Hepatocyte (in vitro differentiated cells): ENCODE data around the gene CDY2B. TPM values are rescaled to one million over a fixed set of nuclear protein-coding genes. Genes with fewer than 3 reads are reported as not detected.
"Not testable (repeated sequence)": the region's sequence is repeated elsewhere in the genome, so short reads cannot be mapped to it uniquely, and the experiment has no call there.

Experiments
- DNase-seq: peaks from one replicate; pipeline ENCODE4 v3.0.0-alpha.2; 2016; ENCODE audit warnings: low spot score
- H2AFZ ChIP-seq: fragments of 200-600 bp; sonication (generic); 2 replicates; pipeline ENCODE4 v1.6.0; 2016; ENCODE audit warnings: antibody characterized with exemption, mild to moderate bottlenecking
- H3K27ac ChIP-seq: fragments of 200-600 bp; sonication (generic); 2 replicates; pipeline ENCODE4 v1.5.1; 2016; ENCODE audit warnings: mild to moderate bottlenecking
- H3K27me3 ChIP-seq: fragments of 200-600 bp; sonication (generic); 2 replicates; pipeline ENCODE4 v1.6.1; 2016
- H3K36me3 ChIP-seq: fragments of 200-600 bp; sonication (generic); replicated peaks from 2 replicates; pipeline ENCODE4 v1.5.1; 2016; ENCODE audit warnings: low read depth; ENCODE audit not compliant: insufficient read depth
- H3K4me1 ChIP-seq: fragments of 200-600 bp; sonication (generic); 2 replicates; pipeline ENCODE4 v1.5.1; 2016; ENCODE audit warnings: mild to moderate bottlenecking, moderate library complexity; ENCODE audit not compliant: insufficient read depth
- H3K4me2 ChIP-seq: fragments of 200-600 bp; sonication (generic); 2 replicates; pipeline ENCODE4 v1.6.0; 2016
- H3K4me3 ChIP-seq: fragments of 200-600 bp; sonication (generic); 2 replicates; pipeline ENCODE4 v1.5.1; 2016; ENCODE audit warnings: mild to moderate bottlenecking
- H3K79me2 ChIP-seq: fragments of 200-600 bp; sonication (generic); 2 replicates; pipeline ENCODE4 v1.6.0; 2017; ENCODE audit warnings: mild to moderate bottlenecking
- H3K9me2 ChIP-seq: fragments of 200-600 bp; sonication (generic); replicated peaks from 2 replicates; pipeline ENCODE4 v1.6.0; 2017; ENCODE audit warnings: mild to moderate bottlenecking; ENCODE audit not compliant: insufficient read depth
- H3K9me3 ChIP-seq: fragments of 200-600 bp; sonication (generic); 2 replicates; pipeline ENCODE4 v1.5.1; 2016; ENCODE audit warnings: low read depth, mild to moderate bottlenecking
- H4K20me1 ChIP-seq: fragments of 200-600 bp; sonication (generic); 2 replicates; pipeline ENCODE4 v1.6.0; 2016; ENCODE audit warnings: mild to moderate bottlenecking; ENCODE audit not compliant: insufficient read depth, poor library complexity, severe bottlenecking
- WGBS: methylation state at CpG from one replicate; pipeline ENCODE4 v1.1.6; 2016; ENCODE audit warnings: low lambda C conversion rate; ENCODE audit errors: missing lambda C conversion rate; 5-methylcytosine and 5-hydroxymethylcytosine counted together
- polyA plus RNA-seq: library from polyadenylated mRNA; unstranded; fragments of >200 nt; fragmentation: Nextera tagmentation; extraction: Ambion mirVana; gene quantifications from 2 replicates; pipeline ENCODE4 v1.2.1, GENCODE V29; 2016
- total RNA-seq: library from RNA; depleted of rRNA; stranded (reverse); fragments of >200 nt; gene quantifications from 2 replicates; pipeline ENCODE4 v1.2.3, GENCODE V29; 2014

The CDY2B gene
- total RNA-seq, result not detected in 2 replicates
- polyA plus RNA-seq, result not detected in 2 replicates

- H3K4me3 ChIP-seq, H3K4me1 ChIP-seq, H3K9me2 ChIP-seq, H3K9me3 ChIP-seq, H3K27me3 ChIP-seq, DNase-seq, H3K4me2 ChIP-seq, H2AFZ ChIP-seq, H3K27ac ChIP-seq, H3K36me3 ChIP-seq, H4K20me1 ChIP-seq, H3K79me2 ChIP-seq: not testable (repeated sequence)
- WGBS, result no CpG with 5 or more reads among the region's 2 CpGs
Measured at GRCh38 chrY:17880120-17880519, at the start of gene CDY2B. TSS of gene CDY2B (minus strand) at chrY:17880220. CDS start at chrY:17879892, 328 bp downstream.

- H3K27me3 ChIP-seq, H3K79me2 ChIP-seq, H3K36me3 ChIP-seq, DNase-seq, H4K20me1 ChIP-seq, H3K27ac ChIP-seq, H3K4me1 ChIP-seq, H3K9me3 ChIP-seq, H3K4me3 ChIP-seq, H3K4me2 ChIP-seq, H3K9me2 ChIP-seq, H2AFZ ChIP-seq: not testable (repeated sequence)
- no CpG with 5 or more reads among the region's 3 CpGs for WGBS
Measured at GRCh38 chrY:17908009-17908408, 28.0 kb upstream of the CDY2B start.

GRCh38 chrY:17907351-17907750 lies 27.3 kb upstream of the CDY2B start:
- not testable (repeated sequence) for H3K36me3 ChIP-seq, H3K4me3 ChIP-seq, H3K9me3 ChIP-seq, H3K27me3 ChIP-seq, H3K9me2 ChIP-seq, H3K4me1 ChIP-seq, H3K27ac ChIP-seq, DNase-seq, H3K4me2 ChIP-seq, H4K20me1 ChIP-seq, H3K79me2 ChIP-seq, H2AFZ ChIP-seq
- WGBS, result no CpG with 5 or more reads among the region's 2 CpGs

GRCh38 chrY:17881697-17882096 lies 1.7 kb upstream of the CDY2B start:
- H3K79me2 ChIP-seq, H2AFZ ChIP-seq, H3K9me2 ChIP-seq, H3K4me3 ChIP-seq, H3K27ac ChIP-seq, H3K4me1 ChIP-seq, H3K9me3 ChIP-seq, H3K36me3 ChIP-seq, H3K4me2 ChIP-seq, DNase-seq, H4K20me1 ChIP-seq, H3K27me3 ChIP-seq: not testable (repeated sequence)
- no CpG with 5 or more reads among the region's 2 CpGs for WGBS

GRCh38 chrY:17876767-17877166 lies 3.3 kb downstream of the CDY2B start:
- H4K20me1 ChIP-seq, H3K9me3 ChIP-seq, H3K27ac ChIP-seq, H2AFZ ChIP-seq, H3K4me3 ChIP-seq, DNase-seq, H3K4me1 ChIP-seq, H3K36me3 ChIP-seq, H3K27me3 ChIP-seq, H3K79me2 ChIP-seq, H3K9me2 ChIP-seq, H3K4me2 ChIP-seq: not testable (repeated sequence)
- WGBS, result no CpG with 5 or more reads among the region's 1 CpG

- not testable (repeated sequence) for H2AFZ ChIP-seq, H3K36me3 ChIP-seq, DNase-seq, H4K20me1 ChIP-seq, H3K9me2 ChIP-seq, H3K79me2 ChIP-seq, H3K4me1 ChIP-seq, H3K27ac ChIP-seq, H3K27me3 ChIP-seq, H3K4me2 ChIP-seq, H3K4me3 ChIP-seq, H3K9me3 ChIP-seq
- no CpG with 5 or more reads among the region's 3 CpGs for WGBS
Measured at GRCh38 chrY:17875401-17875800, 4.6 kb downstream of the CDY2B start.

- not testable (repeated sequence) for DNase-seq, H3K4me2 ChIP-seq, H3K27me3 ChIP-seq, H3K36me3 ChIP-seq, H3K9me3 ChIP-seq, H3K27ac ChIP-seq, H3K4me1 ChIP-seq, H4K20me1 ChIP-seq, H2AFZ ChIP-seq, H3K9me2 ChIP-seq, H3K4me3 ChIP-seq, H3K79me2 ChIP-seq
- WGBS, result no CpG with 5 or more reads among the region's 3 CpGs
Measured at GRCh38 chrY:17871194-17871903, 8.7 kb downstream of the CDY2B start.

- not testable (repeated sequence) for H3K4me3 ChIP-seq, H3K9me2 ChIP-seq, H3K79me2 ChIP-seq, H2AFZ ChIP-seq, H3K4me1 ChIP-seq, H3K36me3 ChIP-seq, H3K9me3 ChIP-seq, H4K20me1 ChIP-seq, H3K4me2 ChIP-seq, H3K27me3 ChIP-seq, H3K27ac ChIP-seq, DNase-seq
- WGBS, result no CpG with 5 or more reads among the region's 3 CpGs
Measured at GRCh38 chrY:17870737-17871136, 9.3 kb downstream of the CDY2B start.

- H3K27ac ChIP-seq, H2AFZ ChIP-seq, H3K79me2 ChIP-seq, H3K4me3 ChIP-seq, H3K36me3 ChIP-seq, H3K4me2 ChIP-seq, H4K20me1 ChIP-seq, H3K9me3 ChIP-seq, H3K4me1 ChIP-seq, H3K27me3 ChIP-seq, DNase-seq, H3K9me2 ChIP-seq: not testable (repeated sequence)
- WGBS, result no CpG with 5 or more reads among the region's 4 CpGs
Measured at GRCh38 chrY:17867850-17868249, 12.2 kb downstream of the CDY2B start.
